Astrocyte (in vitro differentiated cells and primary cell): Measurements from ENCODE around the gene PTPN14. TPM values are rescaled to one million over a fixed set of nuclear protein-coding genes. Genes with fewer than 3 reads are reported as not detected.

Experiments
- DNase-seq: peaks from one replicate; pipeline ENCODE4 v3.0.0-alpha.2; 2010; ENCODE audit warnings: low read depth
- FAIRE-seq: peaks from 2 replicates; lab custom pipeline; 2011; peaks lifted over from hg19 to GRCh38; lab: Jason Lieb, UNC
- H2AFZ ChIP-seq: 2 replicates; pipeline ENCODE4 v1.6.0; 2012; ENCODE audit warnings: low read depth, low read length, inconsistent platforms
- H3K27ac ChIP-seq: 2 replicates; pipeline ENCODE4 v1.5.1; 2011; ENCODE audit warnings: low read depth, low read length, inconsistent platforms
- H3K27me3 ChIP-seq: 2 replicates; pipeline ENCODE4 v1.6.0; 2011; ENCODE audit warnings: low read length, inconsistent platforms; ENCODE audit not compliant: insufficient read depth
- H3K36me3 ChIP-seq: 2 replicates; pipeline ENCODE4 v1.5.1; 2011; ENCODE audit warnings: low read length, inconsistent platforms; ENCODE audit not compliant: insufficient read depth
- H3K4me1 ChIP-seq: 2 replicates; pipeline ENCODE4 v1.5.1; 2011; ENCODE audit warnings: low read length, inconsistent platforms; ENCODE audit not compliant: insufficient read depth
- H3K4me2 ChIP-seq: 2 replicates; pipeline ENCODE4 v1.6.0; 2012; ENCODE audit warnings: low read length, inconsistent platforms
- H3K4me3 ChIP-seq: 2 replicates; pipeline ENCODE4 v1.5.1; 2011; ENCODE audit warnings: low read depth, mild to moderate bottlenecking, low read length, inconsistent platforms; ENCODE audit not compliant: insufficient read depth
- H3K79me2 ChIP-seq: 2 replicates; pipeline ENCODE4 v1.6.0; 2012; ENCODE audit warnings: mild to moderate bottlenecking, low read length, inconsistent platforms; ENCODE audit not compliant: insufficient read depth
- H3K9ac ChIP-seq: 2 replicates; pipeline ENCODE4 v1.6.0; 2012; ENCODE audit warnings: mild to moderate bottlenecking, low read length, inconsistent platforms
- H3K9me3 ChIP-seq: 2 replicates; pipeline ENCODE4 v1.5.1; 2012; ENCODE audit warnings: low read depth, mild to moderate bottlenecking, low read length, inconsistent platforms; ENCODE audit not compliant: insufficient read depth
- H4K20me1 ChIP-seq: 2 replicates; pipeline ENCODE4 v1.6.0; 2012; ENCODE audit warnings: low read length, inconsistent platforms; ENCODE audit not compliant: insufficient read depth
- H3K27ac Mint-ChIP-seq: one replicate; pipeline ENCODE4 v1.8.0; 2021; ENCODE audit warnings: mild to moderate bottlenecking, mixed read lengths; ENCODE audit not compliant: unreplicated experiment
- H3K27me3 Mint-ChIP-seq: one replicate; pipeline ENCODE4 v1.8.0; 2021; ENCODE audit warnings: low read depth, mixed read lengths; ENCODE audit not compliant: unreplicated experiment
- H3K36me3 Mint-ChIP-seq: one replicate; pipeline ENCODE4 v1.8.0; 2021; ENCODE audit warnings: low read depth, mixed read lengths; ENCODE audit not compliant: unreplicated experiment
- H3K4me1 Mint-ChIP-seq: one replicate; pipeline ENCODE4 v1.8.0; 2021; ENCODE audit warnings: low read depth, mixed read lengths; ENCODE audit not compliant: unreplicated experiment
- H3K4me3 Mint-ChIP-seq: one replicate; pipeline ENCODE4 v1.8.0; 2021; ENCODE audit warnings: mild to moderate bottlenecking, moderate library complexity, mixed read lengths; ENCODE audit not compliant: unreplicated experiment
- H3K9me3 Mint-ChIP-seq: one replicate; pipeline ENCODE4 v1.8.0; 2021; ENCODE audit warnings: mild to moderate bottlenecking, mixed read lengths; ENCODE audit not compliant: unreplicated experiment
- EZH2 ChIP-seq: IDR thresholded peaks from 2 replicates; pipeline ENCODE4 v1.6.1; 2012; ENCODE audit warnings: mild to moderate bottlenecking, low read length, inconsistent platforms; ENCODE audit not compliant: insufficient read depth
- total RNA-seq: library from RNA; stranded (reverse); gene quantifications from 2 replicates; pipeline ENCODE4 v1.2.1, GENCODE V29; 2021
- TF ChIP-seq, protein P1 (sequence below): IDR thresholded peaks from 2 replicates; pipeline ENCODE4 v1.5.1; 2011; ENCODE audit warnings: low read depth, mild to moderate bottlenecking, inconsistent platforms, low read length, moderate library complexity; ENCODE audit not compliant: insufficient read depth

Gene PTPN14
- total RNA-seq, 1 donor from 2014 or later = 177 TPM

DNA sequence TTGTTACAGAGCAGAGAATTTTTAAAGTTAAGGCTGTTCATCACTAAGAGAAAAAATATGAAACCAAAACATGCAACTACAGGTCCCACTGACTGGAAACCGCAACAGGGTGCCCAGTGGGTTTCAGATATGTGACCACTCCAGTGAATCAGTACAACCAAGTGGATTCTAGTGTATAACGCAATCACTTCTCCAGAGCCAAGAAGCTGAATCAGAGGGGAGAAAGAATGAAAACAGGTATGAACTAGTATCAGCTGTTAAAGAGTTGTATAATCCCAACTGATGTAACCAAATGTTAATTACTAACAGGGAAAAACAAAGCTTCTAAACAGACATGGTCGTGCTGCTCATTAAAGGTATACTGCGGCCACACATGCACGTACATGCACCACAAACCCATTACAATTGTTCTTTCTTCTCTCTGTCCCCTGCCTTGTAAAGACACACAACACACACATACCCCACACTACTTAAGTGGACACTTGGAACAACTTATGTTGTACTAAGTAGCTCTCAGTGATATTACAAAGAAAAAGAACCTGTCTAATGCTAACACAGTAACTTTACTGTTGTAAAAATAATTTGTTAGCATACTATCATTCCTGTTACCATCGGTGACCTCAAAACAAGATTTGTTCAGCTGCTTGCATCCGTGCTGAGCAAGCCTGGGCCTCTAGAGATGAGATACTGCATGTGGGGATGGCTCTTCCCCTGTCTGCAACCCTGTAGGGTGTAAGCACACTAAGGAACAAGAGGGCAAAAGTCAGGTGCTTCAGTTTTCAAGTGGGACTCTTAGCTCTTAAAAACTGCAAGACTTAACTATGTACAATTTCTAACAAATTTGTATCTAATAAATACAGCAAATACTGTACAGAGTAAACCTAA lies 74.2 kb downstream of the PTPN14 start:
- peaks cover 11% of the 10 kb centered on the region for H3K36me3 Mint-ChIP-seq
- H3K79me2 ChIP-seq = peaks cover 88% of the 10 kb centered on the region
- peak overlapping the region; percentile 45 for H3K4me3 ChIP-seq
- peak overlapping the region; percentile 80 for H3K9ac ChIP-seq
- H3K36me3 ChIP-seq = no peaks in the 10 kb centered on the region
- peak overlapping the region; percentile 100 for H3K27ac Mint-ChIP-seq
- peak overlapping the region; percentile 93 for H3K27ac ChIP-seq
- no peaks in the 10 kb centered on the region for H3K9me3 ChIP-seq
- peaks cover 54% of the 10 kb centered on the region for H3K4me1 ChIP-seq
- no peak overlapping the region for H3K4me3 Mint-ChIP-seq
- DNase-seq (peak; percentile 99), FAIRE-seq (peak; percentile 100)
- no peak overlapping the region for H2AFZ ChIP-seq
- no peaks in the 10 kb centered on the region for H3K27me3 Mint-ChIP-seq
- H4K20me1 ChIP-seq = peaks cover 38% of the 10 kb centered on the region
- H3K4me2 ChIP-seq = peak overlapping the region; percentile 84
- TF ChIP-seq, protein P1, sequence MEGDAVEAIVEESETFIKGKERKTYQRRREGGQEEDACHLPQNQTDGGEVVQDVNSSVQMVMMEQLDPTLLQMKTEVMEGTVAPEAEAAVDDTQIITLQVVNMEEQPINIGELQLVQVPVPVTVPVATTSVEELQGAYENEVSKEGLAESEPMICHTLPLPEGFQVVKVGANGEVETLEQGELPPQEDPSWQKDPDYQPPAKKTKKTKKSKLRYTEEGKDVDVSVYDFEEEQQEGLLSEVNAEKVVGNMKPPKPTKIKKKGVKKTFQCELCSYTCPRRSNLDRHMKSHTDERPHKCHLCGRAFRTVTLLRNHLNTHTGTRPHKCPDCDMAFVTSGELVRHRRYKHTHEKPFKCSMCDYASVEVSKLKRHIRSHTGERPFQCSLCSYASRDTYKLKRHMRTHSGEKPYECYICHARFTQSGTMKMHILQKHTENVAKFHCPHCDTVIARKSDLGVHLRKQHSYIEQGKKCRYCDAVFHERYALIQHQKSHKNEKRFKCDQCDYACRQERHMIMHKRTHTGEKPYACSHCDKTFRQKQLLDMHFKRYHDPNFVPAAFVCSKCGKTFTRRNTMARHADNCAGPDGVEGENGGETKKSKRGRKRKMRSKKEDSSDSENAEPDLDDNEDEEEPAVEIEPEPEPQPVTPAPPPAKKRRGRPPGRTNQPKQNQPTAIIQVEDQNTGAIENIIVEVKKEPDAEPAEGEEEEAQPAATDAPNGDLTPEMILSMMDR = no peak
- TF ChIP-seq EZH2 = no peak
- H3K4me1 Mint-ChIP-seq = peaks cover 58% of the 10 kb centered on the region
- no peaks in the 10 kb centered on the region for H3K9me3 Mint-ChIP-seq
- H3K27me3 ChIP-seq = no peaks in the 10 kb centered on the region

DNA sequence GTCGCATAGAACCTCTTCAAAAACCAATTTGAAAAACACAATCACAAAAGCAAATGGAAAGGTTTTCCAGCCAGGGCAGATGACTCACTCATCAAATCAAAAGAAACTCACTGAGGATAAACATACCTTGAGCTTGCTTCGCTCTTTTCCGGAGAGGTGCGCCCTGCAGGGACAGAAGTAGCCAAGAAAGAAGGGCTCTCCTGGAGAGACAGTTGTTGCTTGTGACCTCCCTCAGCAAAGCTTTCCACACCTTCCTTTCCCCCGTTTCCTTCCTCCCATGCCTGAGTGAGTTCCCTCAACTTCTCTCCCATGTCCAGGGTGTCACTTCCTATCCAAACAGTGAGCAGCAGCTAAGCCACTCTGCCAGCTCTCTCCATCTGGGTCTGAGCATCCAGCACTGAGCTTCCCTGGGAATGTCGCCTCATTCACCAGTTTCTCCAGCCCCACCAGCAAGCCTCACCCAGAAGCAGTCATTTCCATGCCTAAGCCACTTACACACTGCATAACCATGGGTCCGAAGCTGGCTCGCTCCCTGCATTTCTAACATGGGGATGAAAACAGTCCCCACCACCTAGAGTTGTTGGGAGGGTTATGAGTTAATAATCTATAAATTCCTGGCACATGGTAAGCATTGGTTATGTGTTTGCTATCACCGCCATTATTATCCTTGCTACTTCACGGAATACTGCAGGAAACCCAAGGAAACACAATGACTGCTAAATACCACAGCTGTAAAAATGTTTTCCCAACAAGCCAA lies 75.0 kb downstream of the PTPN14 start:
- H3K9me3 ChIP-seq = no peaks in the 10 kb centered on the region
- peak; percentile 59 for DNase-seq
- H3K27ac ChIP-seq = peak overlapping the region; percentile 93
- H3K9ac ChIP-seq = peak overlapping the region; percentile 80
- Mint-ChIP-seq H3K27ac (peak overlapping the region; percentile 100), H3K4me3 (peak overlapping the region; percentile 52), H3K9me3 (no peaks in the 10 kb centered on the region), H3K4me1 (peaks cover 64% of the 10 kb centered on the region), H3K27me3 (no peaks in the 10 kb centered on the region), H3K36me3 (peaks cover 11% of the 10 kb centered on the region)
- H3K4me1 ChIP-seq = peaks cover 58% of the 10 kb centered on the region
- peak overlapping the region; percentile 84 for H3K4me2 ChIP-seq
- H3K27me3 ChIP-seq = no peaks in the 10 kb centered on the region
- peak overlapping the region; percentile 45 for H3K4me3 ChIP-seq
- no peaks in the 10 kb centered on the region for H3K36me3 ChIP-seq
- peaks cover 45% of the 10 kb centered on the region for H4K20me1 ChIP-seq
- peaks cover 90% of the 10 kb centered on the region for H3K79me2 ChIP-seq
- no peak overlapping the region for H2AFZ ChIP-seq
- no peak for FAIRE-seq
- TF ChIP-seq, protein P1 = no peak
- no peak for TF ChIP-seq EZH2
